Measurements from ENCODE around the gene ZNF148.

The ZNF148 gene

GRCh38 chr3:125266971-125267370, 108.2 kb downstream of the ZNF148 start:
- DNase-seq, result no peak

GRCh38 chr3:125262161-125262560, 113.0 kb downstream of the ZNF148 start:
- no peak for DNase-seq

- no peak for DNase-seq
Observed at GRCh38 chr3:125261031-125261430, 114.1 kb downstream of the ZNF148 start.

GRCh38 chr3:125260158-125260557, 115.0 kb downstream of the ZNF148 start:
- DNase-seq, result no peak

DNA sequence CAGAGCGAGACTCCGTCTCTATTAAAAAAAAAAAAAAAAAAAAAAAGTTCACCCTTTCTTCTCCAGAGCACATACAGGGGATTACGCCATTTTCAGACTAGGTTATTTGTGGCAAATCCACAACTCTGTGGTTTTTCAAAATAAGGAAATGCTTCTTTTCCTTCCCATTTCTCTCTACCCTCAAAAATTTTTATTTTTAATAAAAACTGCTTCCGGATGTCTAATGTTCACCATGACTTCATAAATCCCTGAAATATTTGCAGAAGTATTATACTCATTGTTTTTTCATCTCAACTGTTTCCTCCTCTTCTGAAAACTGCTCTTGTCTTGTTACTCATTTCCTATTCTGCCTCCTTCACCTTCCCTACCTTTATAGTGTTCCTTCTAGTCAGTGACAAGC, 117.6 kb downstream of the ZNF148 start:
- DNase-seq, result no peak

DNA sequence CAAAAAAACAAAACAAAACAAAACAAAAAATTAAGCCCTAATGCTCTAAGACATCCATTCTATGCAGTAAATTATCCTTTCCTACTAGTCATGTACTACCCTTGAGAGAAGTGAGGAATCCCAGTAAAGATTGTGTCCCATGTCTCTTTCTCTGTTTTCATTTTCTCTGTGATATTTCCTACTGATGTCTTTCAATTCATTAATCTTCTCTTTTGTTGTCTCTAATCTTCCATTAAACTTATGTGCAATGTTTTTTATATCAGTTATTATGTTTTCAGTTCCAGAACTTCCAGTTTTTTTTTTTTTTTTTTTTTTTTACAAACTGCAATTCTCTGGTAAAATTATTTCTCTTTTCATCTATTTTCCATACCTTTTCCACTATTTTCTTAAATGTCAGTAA, 118.5 kb downstream of the ZNF148 start:
- no peak for DNase-seq

DNA sequence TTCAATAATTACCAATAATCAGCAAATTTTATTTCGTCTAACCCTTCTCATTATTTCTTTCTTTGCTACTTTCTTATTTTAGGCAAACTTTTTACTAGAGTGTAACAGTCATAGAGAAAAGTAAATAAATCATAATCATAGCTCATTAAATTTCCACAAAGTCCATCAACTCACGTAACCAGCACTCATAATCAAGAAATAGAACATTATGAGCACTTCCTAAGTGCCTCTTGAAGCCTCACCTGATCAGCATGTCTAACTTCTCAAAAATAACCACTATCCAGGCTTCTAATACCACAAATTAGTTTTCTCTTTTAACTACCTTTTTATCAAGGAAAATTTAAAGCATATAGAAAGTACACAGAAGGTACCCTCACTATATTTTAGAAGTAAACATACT, 124.2 kb downstream of the ZNF148 start:
- DNase-seq, result no peak

- no peak for DNase-seq
Observed at GRCh38 chr3:125246237-125246636, 128.9 kb downstream of the ZNF148 start.

GRCh38 chr3:125245521-125245920, 129.6 kb downstream of the ZNF148 start:
- DNase-seq, result no peak

DNA sequence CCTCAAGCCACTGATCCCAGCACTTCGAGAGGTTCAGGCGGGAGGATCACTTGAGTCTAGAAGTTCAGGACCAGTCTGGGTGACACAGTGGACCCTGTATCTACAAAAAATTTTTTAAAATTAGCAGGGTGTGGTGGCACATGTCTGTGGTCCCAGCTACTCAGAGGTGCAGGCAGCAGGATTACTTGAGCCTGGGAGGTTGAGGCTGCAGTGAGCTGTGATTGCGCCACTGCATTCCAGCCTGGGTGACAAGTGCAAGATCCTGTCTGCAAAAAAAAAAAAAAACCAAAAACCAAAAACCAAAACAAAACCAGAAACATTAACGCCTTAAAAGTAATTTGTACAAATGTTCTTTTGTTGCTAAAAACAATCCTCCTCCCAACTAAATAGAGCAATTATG, 134.6 kb downstream of the ZNF148 start:
- no peak for DNase-seq

- DNase-seq, result no peak
Observed at GRCh38 chr3:125239266-125239665, 135.9 kb downstream of the ZNF148 start.

DNA sequence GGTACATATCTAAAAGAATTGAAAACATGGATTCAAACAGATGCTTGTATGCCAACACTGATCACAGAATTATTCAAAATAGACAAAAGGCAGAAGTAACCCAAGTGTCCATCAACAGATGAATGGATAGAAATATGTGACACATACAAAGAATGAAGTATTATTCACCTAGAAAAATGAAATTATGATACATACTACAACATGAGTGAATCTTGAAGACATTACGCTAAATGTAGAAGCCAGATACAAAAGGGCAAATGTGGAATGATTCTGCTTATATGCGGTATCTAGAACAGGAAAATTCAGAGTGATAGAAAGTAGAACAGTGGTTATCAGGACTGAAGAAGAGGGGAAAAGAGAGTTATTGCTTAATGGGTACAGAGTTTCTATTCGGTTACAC, 136.4 kb downstream of the ZNF148 start:
- no peak for DNase-seq

GRCh38 chr3:125236331-125236903, 138.7 kb downstream of the ZNF148 start:
- no peak for DNase-seq

DNA sequence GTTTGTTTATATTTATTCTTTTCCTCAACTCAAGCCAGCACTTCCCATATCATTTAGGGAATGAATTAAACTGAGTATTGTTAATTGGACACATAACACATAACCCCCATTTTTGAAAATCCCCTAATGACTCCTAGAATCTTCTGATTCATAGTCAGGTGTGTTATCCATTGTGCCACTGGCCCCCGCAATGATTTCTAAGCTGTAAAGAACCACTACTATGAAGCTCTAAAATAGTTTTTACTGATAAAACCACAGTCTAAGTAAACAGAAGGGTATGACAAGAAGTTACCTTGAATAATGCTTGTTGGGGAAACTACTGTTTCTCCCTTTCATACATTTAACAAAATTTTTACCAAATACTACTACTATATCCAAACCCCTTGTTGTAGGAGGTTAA, 140.3 kb downstream of the ZNF148 start:
- no peak for DNase-seq

DNA sequence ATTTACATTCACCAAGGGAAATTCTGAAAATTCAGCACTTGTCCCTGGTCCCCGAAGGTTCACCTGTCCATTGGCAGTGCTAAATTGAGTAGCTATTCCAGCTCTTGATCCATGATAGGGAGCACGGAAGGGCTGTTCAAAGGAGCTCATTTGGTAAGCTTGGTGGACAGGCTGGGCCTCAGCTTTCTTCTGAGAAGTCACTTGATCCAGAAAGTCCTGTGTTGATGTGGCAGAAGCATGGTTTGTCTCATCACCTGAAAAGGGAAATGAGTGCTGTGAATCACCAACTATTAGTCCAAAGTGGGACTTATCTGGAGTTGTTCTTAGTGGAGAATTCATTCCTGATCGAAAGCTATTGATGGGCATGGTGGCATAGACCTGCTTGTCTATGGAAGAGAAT, 142.7 kb downstream of the ZNF148 start:
- DNase-seq, result no peak

DNA sequence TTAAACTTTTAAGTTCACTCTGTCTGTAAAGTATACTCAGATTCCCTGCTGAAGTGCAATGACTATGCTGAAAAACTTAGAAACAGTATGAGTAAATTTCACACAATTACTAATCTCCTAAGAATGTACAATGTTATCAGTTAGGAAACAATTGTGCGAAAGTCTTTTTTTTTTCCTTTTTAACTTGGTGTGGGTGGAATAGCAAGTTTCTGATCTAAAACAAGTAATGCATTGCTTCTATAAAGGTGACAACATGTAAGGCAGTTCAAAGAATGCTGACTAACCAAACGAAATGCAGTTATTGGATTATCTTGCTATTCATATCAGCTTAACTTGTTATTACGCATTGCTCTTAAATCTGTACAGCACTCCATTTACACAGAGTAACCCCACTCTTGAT, 143.2 kb downstream of the ZNF148 start:
- DNase-seq, result no peak

- DNase-seq, result no peak
Observed at GRCh38 chr3:125229707-125230106, 145.4 kb downstream of the ZNF148 start.

- no peak for DNase-seq
Observed at GRCh38 chr3:125229168-125229567, 146.0 kb downstream of the ZNF148 start.

- DNase-seq, result no peak
Observed at GRCh38 chr3:125221831-125222230, 153.3 kb downstream of the ZNF148 start.

DNA sequence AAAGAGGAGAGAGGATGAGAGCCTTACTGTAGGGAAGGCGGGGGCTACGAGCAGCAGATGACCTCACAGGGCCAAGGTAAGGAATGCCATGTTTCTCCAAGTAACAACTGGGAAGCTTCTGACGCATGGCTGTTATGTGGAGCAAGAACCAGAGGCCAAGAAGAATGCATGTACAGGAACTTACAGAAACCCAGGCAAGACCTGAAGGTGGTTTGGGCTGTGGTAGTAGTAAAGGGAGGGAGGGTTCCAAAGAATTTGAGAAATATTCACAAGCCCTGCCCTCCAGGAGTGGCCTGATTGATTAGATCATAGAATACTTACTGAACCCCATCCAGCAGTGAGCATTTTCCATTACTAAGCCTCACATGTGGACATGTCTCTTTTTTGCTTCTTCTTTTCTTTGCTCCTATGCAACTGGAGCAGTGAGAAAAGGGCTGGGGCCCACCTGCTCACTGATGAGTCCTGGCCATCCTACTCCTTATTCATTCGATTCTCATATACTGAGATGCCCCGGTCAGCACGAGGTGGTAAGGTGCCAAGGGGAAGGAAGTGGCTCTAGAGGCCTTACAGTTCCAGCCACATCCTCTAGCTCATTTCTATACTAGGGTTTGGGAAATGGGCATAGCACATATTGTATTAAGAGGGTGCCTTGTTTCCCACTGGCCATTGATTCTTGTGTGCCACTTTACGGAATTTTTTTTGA, 154.2 kb downstream of the ZNF148 start:
- no peak for DNase-seq

- DNase-seq, result no peak
Observed at GRCh38 chr3:125220183-125220582, 154.9 kb downstream of the ZNF148 start.

GRCh38 chr3:125219261-125219701, 155.8 kb downstream of the ZNF148 start:
- DNase-seq, result no peak

DNA sequence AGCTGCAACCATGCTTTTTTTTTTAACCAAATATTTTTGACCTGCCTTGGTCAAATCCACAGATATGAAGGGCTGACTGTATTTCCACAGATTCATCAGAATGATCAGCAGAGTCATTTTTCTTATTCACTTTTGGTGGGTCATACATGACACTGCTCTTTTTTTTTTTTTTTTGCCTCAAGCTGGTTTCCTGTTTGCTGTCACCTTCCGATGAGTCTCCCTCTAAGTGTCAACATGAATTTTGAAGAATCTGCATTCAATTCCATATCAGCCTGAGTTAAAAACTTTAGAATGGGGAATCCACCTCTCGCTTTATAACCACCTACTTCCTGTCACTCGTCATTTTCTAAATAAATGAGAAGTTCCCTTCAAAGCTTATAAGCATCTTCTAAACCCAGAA, 160.4 kb downstream of the ZNF148 start:
- no peak for DNase-seq

GRCh38 chr3:125213946-125214542, 161.1 kb downstream of the ZNF148 start:
- DNase-seq, result no peak

GRCh38 chr3:125213364-125213755, 161.8 kb downstream of the ZNF148 start:
- DNase-seq, result no peak

Data from activated CD4-positive, CD25-positive, alpha-beta regulatory T cell (primary cell).